ENCODE data around the gene VDR.

GRCh38 chr12:47882781-47883546 lies 21.8 kb downstream of the VDR start:
- TF ChIP-seq CTCF (conservative IDR thresholded peaks at IDR 0.05) (no peak), ZFX (IDR thresholded peaks at IDR 0.05) (no peak)

Data from C4-2B (cell line).